HuH-7.5 (cell line): Measurements from ENCODE around the gene KMT2D.

Source experiments
- DNase-seq: peaks from one replicate; pipeline ENCODE4 v3.0.0; 2011; ENCODE audit warnings: low spot score

Gene KMT2D

DNA sequence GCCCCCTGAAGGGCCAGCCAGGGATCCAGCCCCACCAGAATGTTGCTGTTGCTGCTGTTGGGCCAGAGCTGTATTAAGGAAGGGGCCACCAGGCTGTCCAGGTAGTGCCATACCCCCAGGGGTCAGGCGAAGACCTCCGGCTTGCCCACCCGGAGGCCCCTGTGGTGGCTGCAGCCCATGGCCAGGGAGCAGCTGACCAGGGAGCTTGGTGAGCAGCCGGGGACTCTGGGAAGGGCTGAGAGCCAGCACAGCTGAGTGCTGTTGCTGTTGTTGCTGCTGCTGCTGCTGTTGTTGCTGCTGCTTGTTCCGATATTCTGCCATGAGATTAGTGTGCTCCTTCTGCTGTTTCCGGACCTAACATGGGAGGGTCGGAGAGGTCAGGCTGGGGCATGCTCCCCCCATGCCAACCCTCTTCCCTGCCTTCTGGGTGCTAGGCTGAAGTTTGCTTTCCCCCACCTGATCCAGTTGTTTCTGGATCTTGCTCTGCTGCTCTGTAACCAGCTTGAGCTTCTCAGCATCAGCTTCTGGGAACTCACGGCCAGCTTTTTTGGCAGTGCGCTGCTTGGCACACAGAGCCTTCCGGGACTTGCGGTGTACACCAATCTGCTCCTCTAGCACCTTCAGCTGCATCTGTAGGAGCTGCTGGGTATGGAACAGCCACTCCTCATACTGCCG lies 26.8 kb downstream of the KMT2D start:
- DNase-seq: no peak

DNA sequence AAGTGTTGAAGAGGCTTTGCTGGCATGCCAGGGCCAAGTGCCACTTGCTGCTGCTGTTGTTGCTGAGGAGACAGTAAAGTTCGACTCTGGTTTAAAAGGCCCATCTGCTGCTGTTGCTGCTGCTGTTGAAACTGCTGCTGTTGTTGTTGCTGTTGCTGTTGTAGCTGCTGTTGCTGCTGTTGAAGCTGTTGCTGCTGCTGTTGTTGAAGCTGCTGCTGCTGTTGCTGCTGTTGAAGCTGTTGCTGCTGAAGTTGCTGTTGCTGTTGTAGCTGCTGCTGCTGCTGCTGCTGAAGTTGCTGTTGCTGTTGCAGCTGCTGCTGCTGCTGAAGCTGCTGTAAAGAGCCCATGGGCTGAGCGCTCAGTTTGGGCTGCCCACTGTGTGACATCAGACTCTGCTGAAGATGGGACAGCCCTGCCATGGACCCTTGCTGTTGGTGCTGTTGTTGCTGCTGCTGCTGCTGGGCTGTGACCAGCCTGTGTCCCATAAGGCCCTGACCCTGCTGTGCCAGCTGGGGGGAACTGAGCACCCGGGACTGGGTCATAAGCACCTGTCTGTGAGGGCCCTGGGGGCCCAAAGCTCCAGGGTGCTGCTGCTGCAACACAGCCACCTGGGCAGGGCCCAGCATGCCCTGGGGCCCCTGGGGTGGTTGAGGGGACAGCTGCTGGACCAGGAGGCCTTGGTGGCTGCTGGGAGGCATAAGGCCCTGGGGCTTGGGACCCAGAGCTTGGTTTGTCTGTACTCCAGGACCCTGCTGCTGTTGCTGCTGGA lies 27.7 kb downstream of the KMT2D start:
- no peak for DNase-seq

DNA sequence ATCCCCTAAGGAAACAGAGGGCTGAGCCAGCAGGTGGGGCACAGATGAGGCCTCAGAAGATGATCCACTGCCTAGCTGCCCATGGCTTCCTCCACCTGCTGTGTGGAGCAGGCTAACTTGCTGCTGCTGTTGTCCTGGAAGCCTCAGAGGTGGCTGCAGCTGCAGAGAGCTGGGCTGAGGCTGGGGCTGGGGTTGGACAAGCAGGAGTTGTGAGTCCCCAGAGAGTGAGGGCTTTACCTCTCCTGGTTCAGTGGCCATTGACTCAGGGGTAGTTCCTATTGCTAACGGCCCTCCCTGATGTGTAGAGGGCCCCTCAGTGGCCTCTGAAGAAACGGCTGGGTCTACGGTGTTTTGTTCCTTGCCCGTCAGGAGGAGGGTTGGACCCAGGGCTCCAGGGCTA lies 28.3 kb downstream of the KMT2D start:
- DNase-seq: no peak

DNA sequence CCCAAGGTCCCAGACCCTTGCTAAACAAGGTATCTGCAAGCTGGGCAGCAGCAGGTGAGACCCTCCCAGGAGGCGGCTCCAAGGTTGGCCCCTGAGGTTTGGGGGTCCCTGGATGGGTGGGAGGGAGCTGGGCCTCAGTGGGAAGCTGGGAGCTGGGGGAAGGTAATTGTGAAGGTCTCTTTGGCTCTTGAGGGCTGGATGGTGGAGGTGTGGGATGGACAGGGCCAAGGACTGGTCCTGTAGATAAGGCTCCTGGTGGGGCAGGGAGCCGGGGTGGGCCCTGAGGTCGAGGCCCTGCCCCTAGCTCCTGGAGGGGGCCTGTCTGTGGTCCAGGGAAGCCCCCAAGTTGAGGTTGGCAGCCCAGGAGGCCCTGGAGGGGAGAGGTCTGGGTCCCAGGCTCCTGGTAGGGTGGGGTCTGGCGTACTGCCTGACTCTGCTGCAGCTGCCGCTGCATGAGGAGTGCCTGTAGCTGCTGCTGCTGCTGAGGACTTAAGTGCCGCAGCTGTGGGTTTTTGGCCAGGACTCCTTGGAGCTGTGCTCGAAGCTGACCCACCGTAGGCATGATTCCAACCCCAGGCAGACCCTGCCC lies 28.9 kb downstream of the KMT2D start:
- no peak for DNase-seq

DNA sequence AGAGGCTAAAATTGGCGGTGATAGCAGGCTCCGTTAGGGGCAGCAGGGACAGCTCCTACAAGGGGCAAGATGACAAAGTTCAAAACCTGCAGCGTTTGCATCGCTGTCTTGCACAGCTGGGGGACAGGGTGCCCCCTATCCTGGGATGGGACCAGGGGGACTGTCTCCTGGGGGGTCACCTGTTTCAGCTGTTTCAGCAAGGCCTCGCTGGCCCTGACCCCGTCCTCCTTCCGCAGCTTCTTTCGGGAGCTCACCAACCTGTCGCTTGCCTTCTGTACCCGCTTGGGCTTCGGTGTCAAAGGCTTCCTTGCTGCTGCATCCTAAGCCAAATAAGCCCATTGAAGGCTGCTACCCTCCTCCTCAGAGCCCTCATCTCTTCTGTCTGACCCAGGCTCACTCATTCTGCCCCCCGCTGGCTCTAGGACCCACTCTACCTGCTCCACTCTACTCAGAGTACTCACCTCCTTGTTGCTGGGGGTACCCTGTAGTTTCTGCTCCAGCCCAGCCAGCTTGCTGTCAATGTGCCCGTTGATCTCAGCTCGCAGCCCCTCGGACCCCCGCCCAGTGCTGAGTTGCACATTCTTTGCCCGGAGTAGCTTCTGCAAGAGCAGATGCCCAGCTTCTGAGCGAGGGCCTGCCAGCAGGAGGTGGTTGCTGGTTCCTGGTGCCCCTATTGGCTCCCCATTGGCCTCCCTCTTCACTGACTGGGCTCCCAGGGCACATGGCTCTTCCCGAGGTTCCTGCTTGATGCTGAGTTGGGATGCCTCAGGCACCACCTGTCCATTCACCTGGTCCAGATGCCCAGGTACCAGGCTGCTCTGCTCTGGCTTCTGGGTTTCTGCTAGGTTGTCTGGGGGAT lies 29.7 kb downstream of the KMT2D start:
- no peak for DNase-seq

DNA sequence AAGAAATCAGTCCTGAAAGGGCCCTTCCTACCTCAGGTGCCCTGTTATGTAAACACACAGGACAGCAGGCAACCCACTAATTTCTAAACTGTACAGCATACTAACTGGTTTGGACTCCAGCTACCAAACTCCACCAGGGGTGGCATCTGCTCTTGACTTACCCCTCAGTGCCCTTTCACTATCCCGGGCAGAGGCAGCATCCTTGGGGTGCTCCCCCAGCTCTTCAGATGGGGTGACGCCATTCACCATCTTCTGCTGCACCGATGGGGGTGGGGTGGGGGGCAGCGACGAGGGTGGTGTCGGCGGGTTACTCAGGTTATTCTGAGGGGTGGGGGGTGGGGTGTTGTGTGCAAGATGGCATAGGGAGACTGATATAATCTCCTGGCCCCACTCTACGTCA lies 30.5 kb downstream of the KMT2D start:
- no peak for DNase-seq

DNA sequence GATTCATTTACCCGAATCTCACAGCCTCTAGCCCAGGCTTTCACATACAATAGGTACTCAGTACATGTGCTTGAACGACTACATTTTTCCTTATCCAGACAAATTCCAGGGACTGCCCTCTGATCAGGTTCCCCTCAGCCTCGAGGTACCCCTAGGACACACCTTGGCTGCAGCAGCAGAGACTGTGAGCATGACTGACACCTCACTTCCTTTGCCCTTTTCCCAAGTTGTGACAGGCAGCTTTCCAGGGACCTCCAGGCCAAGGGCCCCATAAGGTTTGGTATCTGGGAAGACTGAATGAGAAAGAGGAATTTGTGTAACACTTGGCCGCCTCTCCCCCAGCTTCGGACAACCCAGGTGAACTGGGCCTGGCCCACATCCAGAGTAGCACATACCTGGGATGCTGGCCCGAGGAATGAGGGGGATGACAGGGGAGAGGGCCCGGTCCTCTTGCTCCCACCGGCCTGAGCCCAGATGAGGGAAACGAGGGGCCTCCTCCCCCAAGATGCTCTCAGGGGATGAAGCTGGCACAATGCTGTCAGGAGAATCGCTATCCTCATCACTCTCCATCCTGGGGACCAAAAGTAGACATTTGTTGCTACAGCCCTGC lies 31.8 kb downstream of the KMT2D start:
- no peak for DNase-seq

DNA sequence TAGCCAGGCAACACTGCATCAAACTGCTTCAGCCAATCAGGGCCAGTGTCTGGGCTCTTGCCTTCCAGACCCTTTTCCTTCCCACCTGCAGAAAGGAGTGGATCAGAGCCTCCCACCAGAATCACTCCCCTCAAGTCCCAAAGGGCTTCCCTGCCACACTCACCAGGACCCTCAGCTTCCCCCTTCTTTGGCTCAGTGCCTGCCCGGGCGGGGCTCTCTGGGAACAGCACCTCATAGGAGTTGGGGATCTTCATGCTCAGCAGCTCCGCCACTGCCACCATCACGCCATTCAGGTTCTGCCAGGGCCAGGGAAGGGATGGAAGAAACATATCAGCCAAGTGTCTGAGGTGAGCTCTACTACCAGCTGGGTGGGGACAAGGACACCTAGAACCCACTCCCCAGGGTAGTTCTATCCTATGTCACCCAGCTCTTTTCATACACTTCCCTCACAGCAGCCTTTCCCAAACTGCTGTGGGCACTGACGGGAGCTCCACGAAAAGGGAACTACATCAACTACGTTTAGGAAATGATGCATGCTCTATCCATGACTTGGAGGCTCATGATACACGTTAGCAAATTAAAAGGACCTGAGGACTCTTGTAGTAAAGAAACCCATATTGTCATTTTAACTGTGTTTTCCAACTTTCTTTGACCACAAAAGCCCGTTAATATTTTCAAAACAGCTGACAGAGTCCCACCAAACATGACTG lies 32.6 kb downstream of the KMT2D start:
- no peak for DNase-seq

DNA sequence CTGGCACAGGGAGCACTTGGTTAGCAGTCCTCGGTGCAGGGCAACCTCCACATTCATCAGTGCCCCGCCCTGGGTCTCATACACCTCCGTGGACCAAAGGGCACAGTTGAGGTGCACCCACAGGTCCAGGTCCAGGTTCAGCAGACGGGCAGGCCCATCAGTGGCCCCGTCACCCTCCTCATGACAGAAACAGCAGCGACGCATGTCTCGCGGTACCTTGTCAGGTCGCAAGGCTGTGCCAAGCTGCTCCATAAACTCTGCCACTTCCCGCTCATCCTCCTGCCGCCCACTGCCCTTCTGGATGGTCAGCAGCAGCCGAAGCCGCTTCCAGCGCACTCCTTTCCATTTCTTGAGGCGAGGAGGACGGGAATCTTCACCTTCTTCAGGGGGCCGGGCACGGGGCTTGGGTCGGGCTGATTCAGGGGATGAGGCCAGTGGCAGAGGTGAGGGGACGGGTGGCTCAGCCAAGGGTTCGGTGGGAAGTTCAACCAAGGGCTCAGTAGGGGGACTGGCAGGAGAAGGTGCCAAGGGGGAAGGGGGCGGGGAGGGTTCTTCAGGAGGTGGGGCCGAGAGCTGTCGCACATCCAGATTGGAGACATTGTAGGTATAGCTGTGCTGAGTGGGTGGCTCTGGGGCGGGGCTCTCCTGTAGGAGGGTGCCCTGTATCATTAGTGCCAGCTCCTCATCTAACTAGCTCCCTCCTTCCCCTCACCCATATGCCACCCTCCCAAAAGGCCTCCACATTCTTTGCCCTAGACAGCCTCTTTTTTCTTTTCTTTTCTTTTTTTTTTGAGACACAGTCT lies 33.7 kb downstream of the KMT2D start:
- no peak for DNase-seq

DNA sequence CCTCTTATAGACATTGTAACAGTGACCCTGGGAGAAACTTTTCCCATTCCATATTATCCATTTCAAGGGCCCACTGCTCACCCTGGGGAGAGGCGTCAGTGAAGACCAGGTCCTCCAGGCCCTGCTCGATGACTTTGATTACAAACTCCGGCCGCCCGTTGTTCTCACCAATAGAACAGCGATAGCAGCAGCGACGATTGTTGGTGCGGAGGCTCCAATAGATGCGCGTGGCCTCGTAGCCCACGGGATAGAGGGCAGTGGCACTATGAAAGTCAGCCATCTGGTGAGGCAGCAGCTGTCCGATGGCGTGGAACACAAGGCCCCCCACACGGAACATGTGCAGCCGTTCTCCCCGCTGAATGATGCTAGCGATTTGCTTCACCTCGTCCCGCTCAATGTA lies 34.5 kb downstream of the KMT2D start:
- DNase-seq: no peak

DNA sequence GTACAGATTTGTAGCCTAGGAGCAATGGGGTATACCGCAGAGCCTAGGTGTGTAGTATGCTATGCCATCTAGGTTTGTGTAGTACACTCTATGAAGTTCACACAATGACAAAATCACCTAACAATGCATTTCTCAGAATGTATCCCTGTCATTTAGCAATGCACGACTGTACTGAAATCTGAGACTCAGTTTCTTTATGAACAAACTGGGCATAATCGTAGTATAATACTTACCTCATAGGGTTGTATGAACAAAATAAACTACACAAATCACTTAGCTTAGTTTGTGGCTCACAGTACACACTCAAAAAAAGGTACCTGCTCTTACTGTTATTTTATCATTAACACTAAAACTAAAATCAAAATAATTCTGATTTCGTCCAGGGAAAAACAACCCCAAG lies 35.1 kb downstream of the KMT2D start:
- no peak for DNase-seq

DNA sequence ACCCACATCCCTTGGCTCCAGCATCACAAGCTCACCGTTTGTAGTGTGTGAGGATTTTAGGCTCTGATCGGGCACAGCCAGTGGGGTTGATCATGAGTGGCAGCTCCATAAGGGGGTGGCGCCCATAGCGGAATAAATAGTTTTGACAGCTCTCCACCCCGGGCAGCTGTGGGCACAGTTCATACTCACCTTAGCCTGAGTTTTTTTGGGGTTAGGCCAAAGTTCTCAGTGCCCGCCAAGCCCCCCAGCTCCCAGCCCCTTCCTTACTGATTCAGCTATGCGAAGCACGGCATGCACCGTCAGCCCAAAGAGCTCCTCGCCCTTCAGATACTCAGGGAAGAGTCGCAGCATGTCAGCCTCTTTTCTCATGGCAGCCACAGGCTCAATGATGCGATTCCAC lies 36.1 kb downstream of the KMT2D start:
- DNase-seq: no peak

DNA sequence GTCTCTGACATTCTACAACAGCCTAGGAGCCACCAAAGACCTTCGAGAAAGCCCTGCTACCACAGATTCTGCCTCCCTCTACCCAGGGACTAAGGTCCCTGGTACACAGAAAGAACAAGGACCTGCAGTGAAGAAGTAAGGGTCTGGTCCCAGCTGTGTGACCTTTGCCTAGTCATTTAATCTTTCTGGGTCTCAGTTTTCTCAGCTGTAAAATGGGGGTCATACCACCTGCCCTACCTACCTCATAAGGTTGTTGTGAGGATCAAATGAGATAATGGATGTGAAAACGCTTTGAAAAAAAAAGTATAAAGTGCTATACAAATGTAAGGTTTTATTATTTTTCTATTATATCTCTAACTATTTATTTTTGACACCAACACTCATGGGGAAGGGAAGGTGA lies 36.8 kb downstream of the KMT2D start:
- DNase-seq: no peak

DNA sequence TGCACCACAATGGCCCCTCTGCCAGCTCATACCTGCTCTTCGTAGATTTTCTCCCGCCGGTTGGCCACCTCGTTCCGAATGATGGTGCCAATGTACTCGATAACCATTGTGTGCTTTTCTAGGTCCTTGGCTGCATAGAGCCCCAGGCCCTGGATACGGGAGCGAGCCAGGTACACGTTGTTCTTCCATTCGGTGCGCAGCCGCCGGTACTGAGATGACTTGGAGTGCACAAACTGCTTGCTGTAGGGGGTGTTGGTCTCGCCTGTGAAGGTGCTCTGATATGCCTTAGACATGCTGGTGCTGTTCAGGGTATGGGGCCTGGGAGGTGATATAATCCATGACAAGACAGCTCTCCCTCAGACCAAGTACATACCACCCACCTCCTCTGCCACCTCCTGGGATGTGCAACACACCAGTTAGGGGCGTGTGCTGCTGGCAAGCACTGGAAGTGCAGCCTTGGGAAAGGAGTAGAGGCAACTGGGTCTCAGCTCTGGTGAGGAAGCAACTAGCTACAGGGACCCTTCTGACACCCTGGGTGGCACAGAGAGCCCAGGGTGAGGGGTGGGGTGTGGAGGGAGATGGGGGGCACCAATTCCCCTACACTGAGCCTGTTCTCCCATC lies 37.9 kb downstream of the KMT2D start:
- DNase-seq: no peak

DNA sequence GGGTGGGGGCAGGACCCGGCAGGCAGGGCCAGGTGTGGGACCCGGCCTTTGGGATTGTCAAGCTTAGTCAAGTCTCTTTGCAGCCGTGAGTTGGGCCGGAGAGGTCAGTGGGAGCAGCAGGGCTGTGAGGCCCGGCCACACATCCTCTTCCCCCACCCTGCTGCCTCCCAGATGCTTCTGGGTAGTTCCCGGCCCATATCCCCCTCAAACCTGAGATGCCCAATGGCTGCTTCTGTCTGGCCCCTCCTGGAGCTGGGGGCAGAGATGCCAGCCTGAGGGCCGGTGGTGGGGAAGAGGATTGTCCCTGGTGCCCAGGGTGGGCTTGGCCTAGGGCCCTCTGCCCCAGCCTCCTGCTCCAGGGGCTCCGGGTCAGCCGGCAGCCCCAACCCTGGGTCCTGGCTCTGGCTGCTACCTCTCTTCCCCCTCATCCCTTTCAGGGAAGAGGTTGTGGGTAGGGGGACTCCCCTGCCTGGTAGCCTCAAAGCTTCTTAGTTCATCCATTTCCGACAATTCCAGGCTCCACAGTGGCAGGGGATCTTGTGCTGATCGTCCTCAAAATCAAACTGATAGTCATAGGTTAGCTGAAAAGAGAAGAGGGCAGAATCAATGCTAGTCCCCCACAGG lies 39.2 kb downstream of the KMT2D start:
- no peak for DNase-seq

DNA sequence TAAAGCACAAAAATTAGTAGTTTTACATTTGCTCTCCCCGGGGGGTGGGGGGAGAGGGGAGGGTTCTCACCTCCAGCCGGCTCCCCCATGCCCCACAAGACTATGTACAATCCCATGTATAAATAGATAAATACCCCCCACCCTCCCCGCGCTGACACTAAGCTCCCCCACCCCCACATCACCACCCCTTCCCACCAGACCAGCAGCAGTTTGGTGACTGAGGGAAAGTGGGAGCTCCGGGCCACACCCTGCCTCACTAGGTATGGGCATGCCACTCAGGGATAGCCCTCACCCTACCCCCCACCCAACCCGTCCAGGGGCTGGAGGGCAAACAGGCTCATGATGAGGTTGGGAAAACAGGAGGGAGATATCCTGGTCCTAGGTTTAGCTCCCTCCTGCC lies 40.2 kb downstream of the KMT2D start:
- no peak for DNase-seq

DNA sequence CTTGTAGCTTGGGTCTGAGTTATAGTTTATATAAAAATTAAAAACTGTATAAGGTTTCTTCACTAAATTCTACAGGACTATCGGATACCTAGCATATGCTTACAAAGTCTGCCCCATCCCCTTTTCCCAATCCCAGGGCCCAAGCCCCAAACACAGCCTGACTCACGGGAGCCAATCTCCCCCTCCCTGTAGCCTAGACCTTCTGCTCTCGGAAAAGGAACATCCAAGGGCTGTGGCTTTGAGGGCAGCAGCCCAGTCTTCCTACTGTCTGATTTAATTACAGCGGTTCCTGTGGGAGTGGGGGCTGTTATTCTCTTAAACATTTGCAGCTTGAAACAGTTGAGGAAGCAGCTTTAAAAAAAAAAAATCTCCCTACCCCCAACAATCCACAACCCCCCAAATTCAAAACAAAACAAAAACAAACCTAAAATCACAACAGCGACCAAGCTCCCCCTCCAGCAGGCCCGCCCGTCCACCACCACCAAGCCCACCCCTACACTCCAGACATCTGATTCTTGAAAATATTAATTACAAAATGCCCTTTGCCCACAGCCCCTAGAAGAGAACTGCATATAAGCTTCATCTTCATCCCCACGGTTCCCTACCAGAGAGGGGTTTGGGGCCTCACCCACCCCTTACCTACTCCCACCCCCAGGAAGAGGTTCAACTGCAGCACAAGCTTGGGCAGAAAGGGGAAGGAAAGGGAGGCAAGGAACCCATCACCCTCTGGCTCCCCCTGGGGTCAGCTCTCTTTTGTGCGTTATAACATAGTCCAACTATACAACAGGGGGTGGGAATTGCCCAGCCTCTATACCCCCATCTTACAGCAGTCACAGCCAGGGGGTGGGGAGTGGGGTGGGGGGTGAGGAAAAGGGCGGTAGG lies 40.9 kb downstream of the KMT2D start:
- DNase-seq: peak; percentile 87

DNA sequence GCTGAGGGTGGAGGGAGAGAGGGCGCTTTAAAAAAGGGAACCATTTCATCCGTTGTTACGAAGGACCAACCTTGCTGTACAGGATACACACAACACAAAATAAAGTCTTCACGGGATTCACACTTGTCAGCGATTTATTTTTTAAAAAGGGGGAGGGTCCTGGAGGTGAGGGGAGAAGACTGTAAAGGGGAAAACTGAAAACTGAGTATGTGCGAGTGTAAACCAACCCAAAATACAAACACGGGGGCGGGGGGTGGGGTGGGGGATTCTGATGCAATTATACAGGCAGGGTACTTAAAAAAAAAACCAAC lies 41.5 kb downstream of the KMT2D start:
- no peak for DNase-seq
